Muscle of back (tissue), 11 donors: ENCODE data around the gene ABCC1. TPM values are rescaled to one million over a fixed set of nuclear protein-coding genes. Genes with fewer than 3 reads are reported as not detected.

Experiments used
- DNase-seq, 3 donors: peaks; one replicate each; pipeline versions ENCODE4 v3.0.0 to v3.0.0-alpha.2; 2013
- polyA plus RNA-seq, 10 donors: library from polyadenylated mRNA; unstranded; fragments of 120-200 nt; gene quantifications; one replicate each; pipeline ENCODE4 v1.2.1, GENCODE V29; 2013; ENCODE audit not compliant: insufficient read length in 10 of 10

Gene ABCC1
- polyA plus RNA-seq, 10 donors, result 4.3 to 9.9 (median 6.0) TPM

DNA sequence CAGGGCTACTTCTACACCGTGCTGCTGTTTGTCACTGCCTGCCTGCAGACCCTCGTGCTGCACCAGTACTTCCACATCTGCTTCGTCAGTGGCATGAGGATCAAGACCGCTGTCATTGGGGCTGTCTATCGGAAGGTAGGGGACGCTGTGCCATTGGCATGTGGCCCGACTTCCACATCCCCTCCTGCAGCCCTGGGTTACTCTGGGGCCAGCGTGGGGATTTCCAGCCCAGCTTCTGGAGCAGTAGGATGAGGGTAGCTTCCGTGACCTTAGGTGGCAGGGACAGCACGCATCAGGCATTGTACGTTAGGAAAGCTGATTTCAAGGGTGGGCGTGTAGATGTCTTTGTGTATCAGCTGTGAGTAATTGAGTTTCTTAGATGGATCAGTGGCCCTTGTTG, 96.5 kb downstream of the ABCC1 start:
- no peak for DNase-seq

DNA sequence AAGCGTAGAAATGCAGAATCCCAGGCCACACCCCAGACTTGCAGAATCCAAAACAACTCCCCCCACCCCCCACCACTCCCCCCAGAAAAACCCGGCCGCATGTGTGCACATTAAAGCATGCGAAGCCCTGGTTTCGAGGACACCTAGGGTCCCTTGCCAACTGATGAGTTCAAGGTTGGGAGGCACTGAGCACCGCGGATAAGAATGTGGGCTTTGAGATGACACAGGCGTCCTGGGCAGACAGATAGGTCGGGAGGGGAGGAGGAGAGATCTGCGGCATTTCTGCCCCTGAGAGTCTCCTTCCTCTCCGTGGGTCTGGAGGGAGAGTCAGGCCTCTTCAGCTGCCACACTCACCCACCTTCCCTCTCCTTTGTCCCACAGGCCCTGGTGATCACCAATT, 98.3 kb downstream of the ABCC1 start:
- no peak for DNase-seq

DNA sequence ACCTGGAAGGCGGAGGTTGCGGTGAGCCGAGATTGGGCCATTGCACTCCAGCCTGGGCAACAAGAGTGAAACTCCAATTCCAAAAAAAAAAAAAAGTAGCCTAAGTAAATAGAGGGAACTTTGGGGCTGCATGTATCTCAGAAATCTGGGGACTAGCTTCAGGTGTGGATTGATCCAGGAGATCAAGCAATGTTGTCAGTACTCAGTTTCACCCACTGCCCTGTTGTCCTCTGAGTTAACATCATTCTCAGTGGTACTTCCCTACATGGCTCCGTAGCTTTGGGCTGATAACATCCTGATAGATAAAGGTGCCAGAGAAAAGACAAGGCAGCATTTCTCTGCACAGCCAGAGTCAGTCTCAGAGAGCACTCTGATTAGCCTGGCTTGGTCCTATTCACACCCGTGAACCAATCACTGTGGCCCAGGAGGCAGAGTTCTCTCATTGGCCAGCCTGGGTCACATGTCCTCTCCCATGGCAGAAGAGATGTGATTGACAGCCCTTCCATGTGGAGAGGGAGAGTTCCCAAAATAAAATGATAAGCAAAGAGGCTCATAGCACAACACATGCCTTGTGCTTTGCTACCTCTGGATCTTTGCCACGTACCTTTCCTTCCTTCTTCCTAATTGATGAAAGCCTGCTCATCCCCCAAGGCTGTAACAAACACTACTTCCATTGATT, 99.6 kb downstream of the ABCC1 start:
- no peak for DNase-seq

DNA sequence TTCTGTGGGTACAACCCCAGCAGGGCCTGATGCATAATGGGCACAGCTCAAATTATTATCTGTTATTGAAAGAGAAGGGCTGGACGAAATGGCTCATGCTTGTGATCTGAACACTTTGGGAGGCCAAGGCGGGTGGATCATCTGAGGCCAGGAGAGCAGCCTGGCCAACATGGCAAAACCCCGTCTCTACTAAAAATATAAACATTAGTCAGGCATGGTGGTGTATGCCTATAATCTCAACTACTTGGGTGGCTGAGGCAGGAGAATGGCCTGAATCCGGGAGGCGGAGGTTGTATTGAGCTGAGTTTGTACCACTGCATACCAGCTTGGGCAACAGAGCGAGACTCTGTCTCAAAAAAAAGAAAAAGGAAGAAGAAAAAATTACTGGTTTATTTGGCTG, 100.7 kb downstream of the ABCC1 start:
- DNase-seq, result no peak

GRCh38 chr16:16051132-16051531, 101.7 kb downstream of the ABCC1 start:
- DNase-seq, result no peak

DNA sequence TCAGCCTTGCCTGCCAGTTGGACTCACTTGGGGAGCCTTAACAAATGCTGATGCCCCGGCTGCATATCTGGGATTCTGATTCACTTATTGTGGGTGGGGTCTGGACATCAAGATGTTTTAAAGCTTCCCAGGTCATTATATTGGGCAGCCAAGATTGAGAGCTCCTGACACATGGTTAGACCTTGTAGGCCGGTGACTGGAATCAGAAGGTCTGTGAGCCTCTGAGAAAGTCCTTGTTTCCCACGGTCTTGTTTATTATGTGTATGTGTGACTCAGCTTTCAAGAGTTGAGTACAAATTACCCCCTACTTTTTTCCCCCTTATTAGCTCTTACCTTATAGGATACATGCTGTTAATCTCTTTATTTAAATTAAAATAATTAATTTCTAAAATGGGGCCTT, 103.5 kb downstream of the ABCC1 start:
- no peak for DNase-seq

- no peak for DNase-seq
These were observed 107.7 kb downstream of the ABCC1 start for GRCh38 chr16:16057102-16057501.

DNA sequence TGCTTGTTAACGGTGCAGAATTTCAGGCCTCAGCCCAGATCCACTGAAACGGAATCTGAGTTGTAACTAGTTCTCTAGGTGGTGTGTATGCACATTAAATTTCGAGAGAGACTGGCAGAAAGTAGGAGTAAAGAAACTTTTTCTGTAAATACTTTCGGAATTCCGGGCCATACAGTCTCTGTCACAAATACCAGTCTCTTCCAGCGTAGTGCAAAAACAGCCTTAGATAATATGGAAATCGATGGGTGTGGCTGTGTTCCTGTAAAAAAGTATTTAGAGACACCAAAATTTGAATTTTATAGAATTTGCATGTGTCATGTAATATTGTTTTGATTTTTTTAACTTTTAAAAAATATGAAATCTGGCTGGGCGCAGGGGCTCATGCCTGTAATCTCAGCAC, 109.7 kb downstream of the ABCC1 start:
- DNase-seq, result no peak

- DNase-seq, result no peak
These were observed 110.6 kb downstream of the ABCC1 start for GRCh38 chr16:16059895-16060590.

GRCh38 chr16:16062023-16062937, 112.9 kb downstream of the ABCC1 start:
- no peak for DNase-seq

- no peak for DNase-seq
These were observed 114.3 kb downstream of the ABCC1 start for GRCh38 chr16:16063683-16064082.

DNA sequence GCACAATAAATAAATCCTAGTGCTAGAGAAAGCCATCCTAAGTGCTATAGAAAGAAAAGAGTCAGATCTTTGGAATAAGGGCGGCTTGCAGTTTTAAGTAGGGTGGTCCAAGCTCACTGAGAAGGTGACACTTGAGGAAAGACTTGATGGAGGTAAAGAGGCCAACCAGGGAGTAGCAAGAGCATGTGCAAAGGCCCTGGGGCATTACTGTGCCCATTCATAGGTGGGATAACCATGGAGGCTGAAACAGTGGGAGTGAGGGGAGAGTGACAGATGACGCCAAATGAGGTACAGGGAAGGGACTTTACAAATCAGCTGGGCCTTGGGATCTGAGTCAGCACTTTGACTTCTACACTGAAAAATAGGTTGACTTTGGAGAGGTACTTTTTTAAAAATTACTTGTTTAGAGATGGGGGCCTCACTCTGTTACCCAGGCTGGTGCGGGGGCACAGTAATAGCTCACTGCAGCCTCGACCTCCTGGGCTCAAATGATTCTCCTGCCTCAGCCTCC, 115.5 kb downstream of the ABCC1 start:
- DNase-seq, result no peak

DNA sequence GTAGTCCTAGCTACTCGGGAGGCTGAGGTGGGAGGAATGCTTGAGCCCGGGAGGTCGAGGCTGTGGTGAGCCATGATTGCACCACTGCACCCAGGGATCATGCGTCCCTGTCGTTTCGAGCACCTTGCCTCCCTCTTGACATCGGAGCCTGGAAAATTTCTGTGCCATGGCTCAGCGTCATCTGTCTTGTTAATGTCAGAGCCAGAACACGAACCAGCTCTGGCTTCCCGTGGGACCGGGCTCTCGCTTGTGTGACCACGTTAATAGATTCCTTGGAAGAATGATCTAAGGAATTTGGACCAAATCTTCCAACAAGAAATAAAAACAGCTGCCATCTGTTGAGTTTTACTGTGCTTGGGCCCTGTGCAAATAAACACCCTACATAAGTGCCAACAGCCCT, 117.7 kb downstream of the ABCC1 start:
- DNase-seq, result no peak

DNA sequence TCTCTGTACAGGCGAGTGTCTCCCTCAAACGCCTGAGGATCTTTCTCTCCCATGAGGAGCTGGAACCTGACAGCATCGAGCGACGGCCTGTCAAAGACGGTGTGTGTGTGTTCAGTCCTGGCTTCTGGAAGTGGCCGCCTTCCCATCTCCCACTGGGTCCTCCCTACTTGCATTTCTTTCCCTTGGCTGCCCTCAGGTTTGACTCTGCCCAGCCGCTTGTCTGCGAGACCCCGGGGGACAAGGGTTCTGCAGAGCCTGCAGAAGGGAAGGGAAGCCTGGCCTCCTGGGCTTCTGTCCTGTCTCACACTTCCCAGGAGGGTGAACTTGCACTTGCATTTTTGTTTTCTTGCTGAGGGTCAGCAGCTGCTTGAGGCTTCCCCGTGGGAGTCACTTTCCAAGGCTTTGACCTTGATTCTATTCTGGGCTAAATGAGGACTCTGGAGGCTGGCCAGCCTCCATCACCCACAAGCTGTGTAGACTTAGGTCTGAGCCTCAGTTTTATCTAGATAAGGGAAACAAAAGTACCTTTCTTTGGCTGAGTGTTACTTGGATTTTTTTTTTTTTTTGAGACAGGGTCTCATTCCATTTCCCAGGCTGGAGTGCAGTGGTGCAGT, 122.3 kb downstream of the ABCC1 start:
- peak in 2 of 3 donors; percentile 32 to 62 for DNase-seq

GRCh38 chr16:16073001-16073545, 123.7 kb downstream of the ABCC1 start:
- no peak for DNase-seq

DNA sequence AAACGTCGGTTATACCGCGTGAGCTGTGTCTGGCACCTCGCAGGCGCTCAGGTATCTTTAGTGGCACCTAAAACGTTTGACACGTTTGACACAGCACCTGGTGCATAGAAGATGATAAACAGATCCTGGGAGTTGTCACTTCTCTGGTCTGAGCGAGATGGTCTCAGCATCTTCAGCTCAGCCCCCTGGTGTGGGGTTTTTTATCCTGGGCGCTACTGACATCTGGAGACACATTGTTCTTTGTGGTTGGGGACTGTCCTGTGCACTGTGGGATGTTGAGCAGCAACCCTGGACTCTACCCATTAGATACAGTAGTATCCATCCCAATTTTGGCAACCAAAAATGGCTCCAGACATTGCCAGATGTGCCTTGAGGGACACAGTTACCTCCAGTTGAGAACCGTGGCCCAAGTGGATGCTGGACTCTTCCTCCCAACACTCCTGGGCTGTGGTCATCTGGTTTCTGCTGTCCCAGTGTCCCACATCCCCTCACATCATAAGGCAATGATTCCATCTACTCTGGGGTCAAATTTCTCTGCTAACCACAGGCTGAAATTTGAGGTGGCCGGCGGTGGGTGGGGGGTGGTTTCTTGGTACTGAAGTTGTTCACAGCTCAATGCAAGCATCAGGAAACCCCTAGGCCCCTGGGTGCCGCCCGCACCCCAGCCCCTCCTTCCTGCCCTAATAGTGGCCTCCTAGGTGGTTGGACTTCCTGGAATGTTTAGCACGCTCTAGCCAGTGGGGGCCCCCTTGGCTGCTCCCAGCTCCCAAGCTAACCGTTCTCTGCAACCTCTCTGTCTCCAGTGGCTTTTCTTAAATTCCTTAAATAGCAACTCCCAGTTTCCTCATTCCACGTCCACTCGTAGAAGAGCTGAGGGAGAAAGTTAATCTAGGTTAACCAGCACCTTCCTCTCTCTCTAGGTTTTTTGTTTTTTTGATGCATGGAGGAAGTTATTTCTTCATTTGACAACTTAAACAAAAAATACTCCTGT, 124.8 kb downstream of the ABCC1 start:
- DNase-seq, result peak in 2 of 3 donors; percentile 49 to 88

GRCh38 chr16:16075488-16076422, 126.3 kb downstream of the ABCC1 start:
- DNase-seq, result peak in 1 of 3 donors; percentile 41

GRCh38 chr16:16076423-16076813, 127.0 kb downstream of the ABCC1 start:
- no peak for DNase-seq

DNA sequence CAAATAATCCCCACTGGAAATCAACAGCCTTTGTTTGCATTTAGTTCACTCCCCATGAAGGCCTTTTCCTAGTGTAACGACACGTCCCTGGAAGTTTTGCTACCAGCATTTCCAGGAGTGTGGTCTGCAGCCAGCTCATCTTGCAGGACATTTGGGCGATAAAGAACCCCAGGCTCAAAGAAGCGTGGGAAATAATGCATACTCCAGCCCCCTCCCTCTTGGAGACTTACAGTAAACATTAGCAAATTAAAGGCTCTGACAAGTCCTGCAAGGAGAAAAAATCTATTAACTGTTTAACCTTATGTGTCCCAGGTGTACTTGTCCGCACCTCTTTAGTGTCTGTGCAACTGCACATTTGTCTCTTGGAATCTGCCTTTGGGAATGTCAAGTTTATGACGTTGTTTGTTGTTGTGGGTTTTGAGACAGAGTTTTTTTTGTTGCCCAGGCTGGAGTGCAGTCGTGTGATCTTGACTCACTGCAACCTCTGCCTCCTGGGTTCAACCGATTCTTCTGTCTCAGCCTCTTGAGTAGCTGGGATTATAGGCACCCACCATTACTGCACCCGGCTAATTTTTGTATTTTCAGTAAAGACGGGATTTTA, 131.1 kb downstream of the ABCC1 start:
- DNase-seq, result no peak
